Measurements from ENCODE around the gene MPHOSPH10. TPM values are rescaled to one million over a fixed set of nuclear protein-coding genes. Genes with fewer than 3 reads are reported as not detected.

The MPHOSPH10 gene
- total RNA-seq, 2 experiments from 2014 or later = 18.7 to 42.7 TPM

- Histone ChIP-seq H4K20me1 (ENCODE audit: insufficient read depth, low read length) (no peaks in the 10 kb centered on the region), H3K4me3 (ENCODE audit: low read depth, low read length, poor library complexity, severe bottlenecking) (no peak overlapping the region), H3K27ac (ENCODE audit: low read depth, low read length, poor library complexity, severe bottlenecking) (no peak overlapping the region), H3K36me3 (ENCODE audit: insufficient read depth, low read length) (no peaks in the 10 kb centered on the region), H3K9me3 (ENCODE audit: low read length) (0 out of 2 replicates have a peak, but pooled peaks cover 3% of the 10 kb centered on the region), H3K79me2 (ENCODE audit: insufficient read depth, low read depth, low read length) (no peaks in the 10 kb centered on the region), H3K4me2 (ENCODE audit: low read length) (no peak overlapping the region), H3K4me1 (ENCODE audit: insufficient read depth, low read length, poor library complexity, severe bottlenecking) (no peaks in the 10 kb centered on the region), H2AFZ (ENCODE audit: low read length) (peak overlapping the region; percentile 43; the same call in 1 of the 2 replicates), H3K9me2 (ENCODE audit: insufficient read depth, low read length) (no peaks in the 10 kb centered on the region)
- peak; percentile 52 for DNase-seq (ENCODE audit: low spot score)
- POLR2A ChIA-PET = interaction anchor here (0.6 to 1.1 kb wide), 4 partner anchors 10 to 127 kb away, joined by 3 to 5 read pairs (median 4); partner anchors contain the start of gene PAIP2B
- no TSS peak for BruUV-seq (replicated peaks)
- intact Hi-C loops (cut with micrococcal nuclease; ENCODE audit: unreplicated experiment) = no loop called here
- CTCF ChIA-PET (ENCODE audit: unreplicated experiment) = interaction anchor here (1.0 to 1.6 kb wide), 2 partner anchors 29 to 98 kb away, joined by 3 to 5 read pairs; no protein-coding TSS in a partner anchor
- peak; percentile 87 for TF ChIP-seq CTCF (conservative IDR thresholded peaks at IDR 0.05; ENCODE audit: low read length)
- no peak for TF ChIP-seq EZH2phosphoT487 (IDR thresholded peaks at IDR 0.05; ENCODE audit: borderline replicate concordance, low read depth, low read length)
Observed at GRCh38 chr2:71100195-71100964, 30.1 kb upstream of the MPHOSPH10 start.

DNA sequence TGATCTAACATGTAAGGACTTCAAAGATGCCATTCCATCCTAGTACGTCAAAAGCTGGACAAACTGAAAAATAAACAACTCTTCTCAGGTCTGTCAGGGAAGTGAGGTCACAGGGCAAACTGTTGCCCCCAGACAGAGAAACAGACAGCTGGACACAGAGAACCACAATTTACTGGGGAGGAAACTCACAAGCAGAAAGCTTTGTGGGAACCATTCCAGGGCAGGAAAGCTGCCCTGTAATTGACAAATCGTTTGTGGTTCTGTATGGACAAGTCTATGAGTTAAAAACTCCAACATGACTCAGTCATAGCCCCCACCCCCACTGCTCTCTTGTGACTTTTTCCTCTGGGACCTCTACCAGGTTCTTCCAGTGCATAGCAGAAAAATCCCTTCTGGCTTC, 28.8 kb upstream of the MPHOSPH10 start:
- no peak overlapping the region for H3K27ac ChIP-seq (ENCODE audit: low read depth, low read length, poor library complexity, severe bottlenecking)
- H4K20me1 ChIP-seq (ENCODE audit: insufficient read depth, low read length) = no peaks in the 10 kb centered on the region
- no peak for DNase-seq (ENCODE audit: low spot score)
- intact Hi-C loops (cut with micrococcal nuclease; ENCODE audit: unreplicated experiment) = no loop called here
- TF ChIP-seq EZH2phosphoT487 (IDR thresholded peaks at IDR 0.05; ENCODE audit: borderline replicate concordance, low read depth, low read length) (no peak), CTCF (conservative IDR thresholded peaks at IDR 0.05; ENCODE audit: low read length) (no peak)
- H3K36me3 ChIP-seq (ENCODE audit: insufficient read depth, low read length) = no peaks in the 10 kb centered on the region
- no TSS peak for BruUV-seq (replicated peaks)
- no peak overlapping the region for H3K4me3 ChIP-seq (ENCODE audit: low read depth, low read length, poor library complexity, severe bottlenecking)
- CTCF ChIA-PET (ENCODE audit: unreplicated experiment) = no interaction called here
- H3K9me3 ChIP-seq (ENCODE audit: low read length) = 0 out of 2 replicates have a peak, but pooled peaks cover 3% of the 10 kb centered on the region
- POLR2A ChIA-PET = no interaction called here
- no peaks in the 10 kb centered on the region for H3K9me2 ChIP-seq (ENCODE audit: insufficient read depth, low read length)
- H2AFZ ChIP-seq (ENCODE audit: low read length) = no peak overlapping the region
- H3K79me2 ChIP-seq (ENCODE audit: insufficient read depth, low read depth, low read length) = no peaks in the 10 kb centered on the region
- H3K4me2 ChIP-seq (ENCODE audit: low read length) = no peak overlapping the region
- no peaks in the 10 kb centered on the region for H3K4me1 ChIP-seq (ENCODE audit: insufficient read depth, low read length, poor library complexity, severe bottlenecking)
